Parathyroid adenoma (tissue), 2 donors: ENCODE measurements around the gene TARDBP.

Experiments used
- H2AFZ ChIP-seq: fragments of 300-600 bp; sonication (generic); one replicate; pipeline ENCODE4 v1.7.0; 2017; ENCODE audit warnings: antibody characterized with exemption, mild to moderate bottlenecking
- H3K27ac ChIP-seq: fragments of 300-600 bp; sonication (generic); one replicate; pipeline ENCODE4 v1.7.0; 2017
- H3K27me3 ChIP-seq: fragments of 300-600 bp; sonication (generic); one replicate; pipeline ENCODE4 v1.7.0; 2017; ENCODE audit warnings: low read length; ENCODE audit not compliant: control insufficient read depth, insufficient read depth
- H3K36me3 ChIP-seq: fragments of 300-600 bp; sonication (generic); one replicate; pipeline ENCODE4 v1.7.0; 2017; ENCODE audit warnings: low read length; ENCODE audit not compliant: control insufficient read depth, insufficient read depth
- H3K4me1 ChIP-seq: fragments of 300-600 bp; sonication (generic); one replicate; pipeline ENCODE4 v1.7.0; 2017; ENCODE audit warnings: control low read depth
- H3K4me2 ChIP-seq: fragments of 300-600 bp; sonication (generic); one replicate; pipeline ENCODE4 v1.7.0; 2017; ENCODE audit warnings: low read length
- H3K4me3 ChIP-seq: fragments of 300-600 bp; sonication (generic); one replicate; pipeline ENCODE4 v1.7.0; 2017; ENCODE audit warnings: low read depth, low read length
- H3K79me2 ChIP-seq: fragments of 300-600 bp; sonication (generic); one replicate; pipeline ENCODE4 v1.7.0; 2017; ENCODE audit warnings: control low read depth
- H3K9ac ChIP-seq: fragments of 300-600 bp; sonication (generic); one replicate; pipeline ENCODE4 v1.7.0; 2017; ENCODE audit warnings: mild to moderate bottlenecking
- H3K9me3 ChIP-seq: fragments of 300-600 bp; sonication (generic); one replicate; pipeline ENCODE4 v1.7.0; 2017; ENCODE audit warnings: low read length; ENCODE audit not compliant: control insufficient read depth
- TF ChIP-seq, protein P1 (sequence below): fragments of 300-600 bp; sonication (generic); IDR thresholded peaks from one replicate; pipeline ENCODE4 v1.7.0; 2017; ENCODE audit warnings: antibody characterized with exemption, mild to moderate bottlenecking
- donor health status: primary hyperparathyroidism.

TARDBP gene

DNA sequence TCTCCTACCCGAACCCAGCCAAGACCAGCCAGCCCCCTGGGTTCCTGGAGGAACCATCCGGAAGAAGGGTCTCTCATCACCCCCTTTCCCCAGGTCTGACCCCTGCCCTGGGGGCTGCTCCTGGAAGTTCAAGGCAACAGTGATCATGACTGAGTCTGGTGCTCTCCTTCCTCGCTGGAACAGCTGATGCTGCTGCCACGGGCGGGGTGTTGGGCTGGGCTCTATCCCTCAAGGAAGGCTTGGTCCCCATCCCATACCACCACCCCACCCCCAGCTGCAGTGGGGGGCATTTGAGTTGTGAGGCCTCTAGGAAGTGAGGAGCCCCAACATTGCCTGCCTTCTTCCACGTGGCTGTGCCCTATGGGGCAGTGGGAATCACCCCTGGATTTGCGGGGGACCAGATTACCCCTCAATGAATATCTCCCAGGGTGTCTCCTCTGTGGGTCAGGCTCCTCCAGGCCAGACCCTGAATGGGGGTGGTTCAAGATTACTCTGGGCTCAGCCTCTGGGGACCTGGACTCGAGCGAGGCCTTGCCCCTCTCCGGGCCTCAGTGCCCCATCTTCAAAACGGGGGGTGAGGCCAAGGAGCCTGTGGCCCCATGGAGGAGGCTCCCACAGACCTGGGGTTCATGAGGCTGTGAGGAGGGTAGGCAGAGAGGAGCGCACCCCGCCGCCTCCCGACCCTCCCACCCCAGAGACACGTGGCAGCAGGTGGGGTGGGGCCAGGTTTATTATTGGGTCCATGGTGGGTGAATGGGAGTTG, 31.8 kb downstream of the TARDBP start:
- Histone ChIP-seq H2AFZ (no peak overlapping the region), H3K4me2 (no peak overlapping the region), H3K4me3 (no peak overlapping the region), H3K36me3 (no peaks in the 10 kb centered on the region), H3K9ac (no peak overlapping the region), H3K9me3 (no peaks in the 10 kb centered on the region), H3K27me3 (no peaks in the 10 kb centered on the region), H3K79me2 (no peaks in the 10 kb centered on the region), H3K27ac (no peak overlapping the region), H3K4me1 (no peaks in the 10 kb centered on the region)
- TF ChIP-seq, protein P1, sequence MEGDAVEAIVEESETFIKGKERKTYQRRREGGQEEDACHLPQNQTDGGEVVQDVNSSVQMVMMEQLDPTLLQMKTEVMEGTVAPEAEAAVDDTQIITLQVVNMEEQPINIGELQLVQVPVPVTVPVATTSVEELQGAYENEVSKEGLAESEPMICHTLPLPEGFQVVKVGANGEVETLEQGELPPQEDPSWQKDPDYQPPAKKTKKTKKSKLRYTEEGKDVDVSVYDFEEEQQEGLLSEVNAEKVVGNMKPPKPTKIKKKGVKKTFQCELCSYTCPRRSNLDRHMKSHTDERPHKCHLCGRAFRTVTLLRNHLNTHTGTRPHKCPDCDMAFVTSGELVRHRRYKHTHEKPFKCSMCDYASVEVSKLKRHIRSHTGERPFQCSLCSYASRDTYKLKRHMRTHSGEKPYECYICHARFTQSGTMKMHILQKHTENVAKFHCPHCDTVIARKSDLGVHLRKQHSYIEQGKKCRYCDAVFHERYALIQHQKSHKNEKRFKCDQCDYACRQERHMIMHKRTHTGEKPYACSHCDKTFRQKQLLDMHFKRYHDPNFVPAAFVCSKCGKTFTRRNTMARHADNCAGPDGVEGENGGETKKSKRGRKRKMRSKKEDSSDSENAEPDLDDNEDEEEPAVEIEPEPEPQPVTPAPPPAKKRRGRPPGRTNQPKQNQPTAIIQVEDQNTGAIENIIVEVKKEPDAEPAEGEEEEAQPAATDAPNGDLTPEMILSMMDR: no peak

DNA sequence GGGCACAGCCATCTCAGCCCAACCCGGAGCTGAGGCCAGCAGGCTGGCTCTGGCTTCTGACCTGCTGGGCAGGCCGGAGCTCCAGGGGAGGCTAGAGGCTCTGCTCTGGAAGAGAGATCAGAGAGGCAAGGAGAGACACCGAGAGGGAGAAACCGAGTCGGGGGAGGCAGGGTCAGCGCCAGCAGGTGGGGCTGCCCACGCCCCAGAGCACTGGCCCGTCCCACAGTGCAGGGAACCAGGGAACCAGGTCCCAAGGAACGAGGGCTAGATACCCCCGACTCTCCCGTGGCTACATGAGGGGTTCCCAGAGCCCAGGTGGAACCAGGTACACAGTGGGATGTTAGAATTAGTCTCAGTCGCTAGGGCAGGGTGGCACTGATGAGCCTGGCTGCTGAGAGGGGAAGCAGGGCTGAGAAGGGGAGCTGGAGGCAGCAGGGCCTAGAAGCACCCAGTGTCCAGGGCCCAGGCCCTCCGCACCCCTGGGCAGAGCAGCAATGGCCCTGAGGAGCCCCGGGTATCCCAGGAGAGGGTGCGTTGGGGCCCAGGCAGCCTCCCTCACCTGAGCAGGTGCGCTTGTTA, 32.5 kb downstream of the TARDBP start:
- Histone ChIP-seq H3K79me2 (no peaks in the 10 kb centered on the region), H3K4me2 (no peak overlapping the region), H3K27ac (no peak overlapping the region), H3K36me3 (no peaks in the 10 kb centered on the region), H3K9ac (no peak overlapping the region), H3K4me1 (no peaks in the 10 kb centered on the region), H2AFZ (no peak overlapping the region), H3K27me3 (no peaks in the 10 kb centered on the region), H3K4me3 (no peak overlapping the region), H3K9me3 (no peaks in the 10 kb centered on the region)
- TF ChIP-seq, protein P1: no peak

- TF ChIP-seq, protein P1: no peak
- H3K4me2 ChIP-seq: no peak overlapping the region
- no peaks in the 10 kb centered on the region for H3K4me1 ChIP-seq
- no peaks in the 10 kb centered on the region for H3K9me3 ChIP-seq
- H2AFZ ChIP-seq: no peak overlapping the region
- no peaks in the 10 kb centered on the region for H3K36me3 ChIP-seq
- no peaks in the 10 kb centered on the region for H3K79me2 ChIP-seq
- H3K4me3 ChIP-seq: no peak overlapping the region
- no peak overlapping the region for H3K27ac ChIP-seq
- no peaks in the 10 kb centered on the region for H3K27me3 ChIP-seq
- H3K9ac ChIP-seq: no peak overlapping the region
These were observed 33.2 kb downstream of the TARDBP start for GRCh38 chr1:11045428-11046269.

GRCh38 chr1:11046270-11046566, 33.8 kb downstream of the TARDBP start:
- H3K9me3 ChIP-seq: no peaks in the 10 kb centered on the region
- no peak overlapping the region for H3K9ac ChIP-seq
- no peak overlapping the region for H3K4me3 ChIP-seq
- H3K27ac ChIP-seq: no peak overlapping the region
- H3K79me2 ChIP-seq: no peaks in the 10 kb centered on the region
- no peak overlapping the region for H2AFZ ChIP-seq
- H3K27me3 ChIP-seq: no peaks in the 10 kb centered on the region
- H3K4me1 ChIP-seq: no peaks in the 10 kb centered on the region
- H3K36me3 ChIP-seq: no peaks in the 10 kb centered on the region
- TF ChIP-seq, protein P1: no peak
- H3K4me2 ChIP-seq: no peak overlapping the region
